Epithelial cell of esophagus (primary cell): ENCODE data around the gene ABR.

Experiments
- DNase-seq: peaks from one replicate; pipeline ENCODE4 v3.0.0; 2010; ENCODE audit warnings: low read depth
- H3K4me3 ChIP-seq: 2 replicates; pipeline ENCODE4 v1.5.1; 2011; ENCODE audit warnings: mild to moderate bottlenecking, low read length, control low read depth
- CTCF ChIP-seq: IDR thresholded peaks from 2 replicates; pipeline ENCODE4 v1.5.1; 2011; ENCODE audit warnings: low read depth, mild to moderate bottlenecking, low read length, control low read depth, inconsistent platforms; ENCODE audit not compliant: insufficient read depth; ENCODE audit errors: missing control alignments

The ABR gene

GRCh38 chr17:1059131-1059795 lies 120.5 kb downstream of the ABR start:
- no peak for DNase-seq
- no peak overlapping the region for H3K4me3 ChIP-seq
- no peak for TF ChIP-seq CTCF

- peak; percentile 60 for TF ChIP-seq CTCF
- peak; percentile 65 for DNase-seq
- H3K4me3 ChIP-seq = no peak overlapping the region
Observed at GRCh38 chr17:1058423-1059130, 121.2 kb downstream of the ABR start.

GRCh38 chr17:1056761-1057160 lies 123.0 kb downstream of the ABR start:
- H3K4me3 ChIP-seq = no peak overlapping the region
- DNase-seq = no peak
- no peak for TF ChIP-seq CTCF

- DNase-seq = peak; percentile 54
- peak; percentile 66 for TF ChIP-seq CTCF
- no peak overlapping the region for H3K4me3 ChIP-seq
Observed at GRCh38 chr17:1055751-1056645, 123.8 kb downstream of the ABR start.

GRCh38 chr17:1055231-1055630 lies 124.5 kb downstream of the ABR start:
- no peak overlapping the region for H3K4me3 ChIP-seq
- DNase-seq = no peak
- no peak for TF ChIP-seq CTCF

GRCh38 chr17:1054656-1055055 lies 125.1 kb downstream of the ABR start:
- no peak for DNase-seq
- TF ChIP-seq CTCF = no peak
- no peak overlapping the region for H3K4me3 ChIP-seq
